AG04449 (cell line): ENCODE data around the gene COL9A2.

Experiments used
- CTCF ChIA-PET: fragments of 350-600 bp; formaldehyde crosslinking; extraction: SDS; loops from one replicate; lab custom pipeline; 2021; ENCODE audit warnings: antibody characterized with exemption; lab: Yijun Ruan, JAX
- POLR2A ChIA-PET: fragments of 400-600, 350-600 bp; formaldehyde crosslinking; extraction: SDS; loops from one replicate; lab custom pipeline; 2020; ENCODE audit warnings: antibody characterized with exemption, inconsistent platforms; lab: Yijun Ruan, JAX
- DNase-seq: peaks from one replicate; pipeline ENCODE4 v3.0.0-alpha.2; 2010; ENCODE audit warnings: low read depth, low spot score
- H3K4me3 ChIP-seq: 2 replicates; pipeline ENCODE4 v1.5.1; 2011; ENCODE audit warnings: low read depth, mild to moderate bottlenecking, control low read depth, low read length
- CTCF ChIP-seq: IDR thresholded peaks from one replicate; pipeline ENCODE4 v1.5.1; 2011; ENCODE audit warnings: mild to moderate bottlenecking, moderate library complexity, low read length, control low read depth, inconsistent platforms; ENCODE audit not compliant: insufficient read depth; ENCODE audit errors: missing control alignments

COL9A2 gene

GRCh38 chr1:40299366-40300248 lies 17.5 kb downstream of the COL9A2 start:
- H3K4me3 ChIP-seq, result no peak overlapping the region
- no peak for TF ChIP-seq CTCF
- ChIA-PET CTCF (interaction anchor here (1.3 to 12.6 kb wide), 2 partner anchors 16 to 147 kb away, joined by 3 to 108 read pairs; partner anchors contain the start of gene COL9A2), POLR2A (no interaction called here)
- no peak for DNase-seq

GRCh38 chr1:40291293-40291692 lies 25.8 kb downstream of the COL9A2 start:
- no peak overlapping the region for H3K4me3 ChIP-seq
- ChIA-PET POLR2A (no interaction called here), CTCF (interaction anchor here (0.7 to 12.6 kb wide), 7 partner anchors 9 to 149 kb away, joined by 3 to 108 read pairs (median 4); partner anchors contain the start of gene COL9A2)
- TF ChIP-seq CTCF, result no peak
- DNase-seq, result no peak

GRCh38 chr1:40281853-40282252 lies 35.2 kb downstream of the COL9A2 start:
- ChIA-PET CTCF (interaction anchor here (0.8 to 3.1 kb wide), 10 partner anchors 9 to 138 kb away, joined by 3 to 21 read pairs (median 4); no protein-coding TSS in a partner anchor), POLR2A (no interaction called here)
- no peak for TF ChIP-seq CTCF
- DNase-seq, result no peak
- no peak overlapping the region for H3K4me3 ChIP-seq

- CTCF ChIA-PET, result interaction anchor here (0.7 to 1.4 kb wide), 3 partner anchors 21 to 124 kb away, joined by 3 to 5 read pairs (median 3); no protein-coding TSS in a partner anchor
- no peak for DNase-seq
- H3K4me3 ChIP-seq, result no peak overlapping the region
- no peak for TF ChIP-seq CTCF
- POLR2A ChIA-PET, result no interaction called here
These were observed 41.0 kb downstream of the COL9A2 start for GRCh38 chr1:40276122-40276521.

- DNase-seq, result no peak
- ChIA-PET CTCF (interaction anchor here (1.4 to 2.2 kb wide), 4 partner anchors 41 to 131 kb away, joined by 3 to 11 read pairs (median 6); no protein-coding TSS in a partner anchor), POLR2A (no interaction called here)
- no peak overlapping the region for H3K4me3 ChIP-seq
- TF ChIP-seq CTCF, result no peak
These were observed 42.8 kb downstream of the COL9A2 start for GRCh38 chr1:40274331-40274730.
